Activated CD4-positive, alpha-beta T cell treated with anti-CD3 and anti-CD28 coated beads, Interleukin-2, amount 50 U/mL, for 4 hours (primary cell): Measurements from ENCODE around the gene UBE2N.
"Not testable (repeated sequence)": the region's sequence is repeated elsewhere in the genome, so short reads cannot be mapped to it uniquely, and the experiment has no call there.

Source experiments
- DNase-seq, 2 experiments: peaks; one replicate each; pipeline ENCODE4 v3.0.0-alpha.2; 2020

UBE2N gene

DNA sequence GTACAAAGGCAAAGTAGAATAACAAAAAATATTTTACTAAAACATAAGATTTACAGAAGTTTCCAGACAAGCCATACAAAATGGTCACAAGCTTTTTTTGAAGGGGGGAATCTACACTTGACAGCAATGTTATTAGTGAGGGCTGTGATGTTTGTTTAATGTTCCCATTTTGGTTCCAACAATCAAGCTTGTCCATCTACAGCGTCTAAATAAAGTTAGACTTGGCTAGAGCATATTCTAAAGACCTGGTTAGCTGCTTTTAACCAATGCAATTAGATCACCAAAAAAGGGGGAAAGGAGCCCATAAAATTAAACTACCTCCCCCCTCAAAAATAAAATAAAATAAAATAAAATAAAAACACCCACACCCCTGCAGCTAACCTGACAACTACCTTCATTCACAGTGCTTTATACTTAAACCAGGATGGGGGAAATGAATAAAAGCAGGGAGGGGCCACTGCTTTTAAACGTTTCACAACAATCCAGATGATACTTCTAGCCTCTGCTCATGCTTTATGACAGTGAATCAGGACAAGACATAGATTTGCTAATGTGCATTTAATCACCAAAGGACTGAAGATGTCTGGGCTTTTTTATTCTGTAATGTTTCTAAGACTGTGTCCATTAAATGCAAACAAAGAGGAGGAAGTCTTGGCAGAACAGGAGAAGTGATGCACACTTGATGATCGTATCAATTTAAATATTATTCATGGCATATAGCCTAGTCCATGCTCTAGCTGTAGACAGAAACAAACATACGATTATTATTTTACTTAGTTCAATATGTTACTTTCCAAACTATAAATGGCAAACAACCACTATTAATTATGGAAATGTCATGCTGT is 32.2 kb downstream of the UBE2N start:
- not testable (repeated sequence) for DNase-seq

DNA sequence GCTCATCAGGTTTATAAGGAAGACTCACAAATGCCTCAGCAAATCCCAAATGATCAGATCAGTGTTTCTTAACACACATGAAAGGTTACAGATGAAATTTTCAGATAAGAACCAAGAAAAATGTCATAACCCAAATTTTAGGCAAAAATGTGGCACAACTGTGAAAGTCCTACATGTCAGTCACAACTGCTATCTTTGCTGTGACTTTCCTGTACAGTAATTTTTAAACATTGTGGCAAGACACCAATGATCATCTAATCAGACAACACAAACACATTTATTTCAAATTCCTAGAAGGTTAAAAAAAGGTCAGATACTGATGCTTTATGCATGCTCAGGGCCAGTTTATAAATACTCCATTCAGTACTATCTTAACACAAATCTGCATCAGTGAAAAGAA is 32.9 kb downstream of the UBE2N start:
- DNase-seq, result no peak

DNA sequence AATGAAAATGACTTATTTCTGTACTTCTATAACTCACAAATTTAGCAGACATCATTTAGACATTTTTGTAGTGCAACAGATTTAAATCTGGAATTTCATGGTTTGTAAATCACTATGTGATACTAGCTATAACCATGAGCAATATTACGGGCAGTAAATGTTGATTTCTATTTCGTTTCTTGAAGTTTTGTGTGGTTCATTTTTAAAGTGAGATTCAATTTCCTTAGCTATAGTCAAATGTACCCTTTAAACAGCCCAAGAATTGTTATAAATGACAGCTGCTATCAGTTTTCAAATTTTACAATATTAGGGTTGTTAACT is 33.8 kb downstream of the UBE2N start:
- no peak for DNase-seq

DNA sequence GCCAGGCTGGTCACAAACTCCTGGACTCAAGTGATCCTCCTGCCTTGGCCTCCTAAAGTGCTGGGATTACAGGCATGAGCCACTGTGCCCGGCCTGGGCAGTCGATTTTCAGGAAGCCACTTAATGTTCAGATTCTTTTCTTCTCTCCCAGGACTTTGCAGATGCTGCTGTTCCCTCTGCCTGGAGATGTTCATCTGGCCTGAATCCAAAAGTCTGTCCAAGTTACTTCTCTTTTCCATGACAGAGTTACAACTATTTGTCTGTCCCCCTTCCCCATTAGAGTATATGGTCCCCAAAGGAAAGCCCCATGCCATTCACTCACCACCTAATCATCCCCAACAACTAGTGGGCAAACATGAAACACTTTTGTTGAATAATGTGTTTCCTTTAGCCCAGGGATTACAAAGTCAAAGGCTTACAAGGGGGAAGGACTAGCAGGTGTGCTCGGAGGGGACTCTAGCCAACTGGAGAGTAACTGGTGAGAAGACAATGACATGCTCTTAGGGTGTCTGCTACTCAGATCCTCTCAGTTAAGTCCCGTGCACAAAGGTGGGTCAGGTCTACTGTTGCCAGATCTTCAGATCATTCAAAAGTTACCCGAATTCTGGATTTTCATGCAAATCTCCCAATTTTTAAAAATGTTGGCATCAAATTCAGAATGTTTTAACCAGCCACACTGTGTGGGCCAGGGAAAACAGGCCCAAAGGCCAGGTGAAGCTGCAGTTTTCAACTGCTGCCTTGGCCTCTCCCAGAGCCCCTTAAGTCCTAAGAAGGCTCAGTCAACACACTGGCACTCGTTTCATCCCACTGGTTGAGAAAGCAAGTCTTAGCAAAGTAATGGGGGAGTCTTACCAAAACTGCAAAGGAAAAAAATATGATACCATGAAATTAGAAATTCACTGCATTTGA is 34.4 kb downstream of the UBE2N start:
- DNase-seq, result no peak

DNA sequence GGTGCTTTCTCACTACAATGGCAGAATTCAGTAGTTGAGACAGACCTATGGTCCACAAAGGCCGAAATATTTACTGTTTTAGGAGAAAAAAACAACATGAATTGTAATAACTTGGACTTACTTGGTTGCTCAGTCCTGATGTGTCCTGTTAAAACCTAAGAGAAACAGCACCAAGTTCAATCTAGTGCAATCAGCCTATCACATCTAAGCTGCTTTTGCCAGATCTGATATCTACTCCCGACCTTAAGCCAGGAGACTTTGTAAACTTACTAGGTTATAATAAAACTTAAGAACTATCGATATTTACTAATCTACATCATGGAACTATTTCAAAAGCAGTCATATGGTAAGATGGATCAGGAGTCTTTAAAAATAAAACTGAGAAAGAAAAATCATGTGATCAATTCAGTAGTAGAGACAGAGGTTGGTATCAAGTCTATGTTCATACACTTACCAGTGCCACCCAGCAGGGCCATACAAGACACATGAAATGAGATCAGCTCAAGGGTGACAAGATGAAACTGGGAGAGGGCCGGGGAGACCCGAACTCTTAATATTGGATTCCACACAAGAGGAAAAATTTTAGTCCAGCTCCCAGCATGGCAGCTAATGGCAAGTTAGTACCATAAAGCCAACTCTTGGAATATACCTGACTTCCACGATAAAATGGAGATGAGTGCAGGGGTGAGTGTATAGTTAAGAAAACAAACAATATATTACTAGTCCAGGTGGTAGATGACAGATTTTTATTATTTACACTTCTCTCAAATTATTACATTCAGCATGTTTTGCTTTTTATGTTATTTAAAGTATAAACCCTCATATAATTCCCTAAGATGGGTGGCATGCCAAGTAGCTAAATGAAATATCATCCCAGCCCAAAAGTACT is 36.5 kb downstream of the UBE2N start:
- DNase-seq, result no peak

DNA sequence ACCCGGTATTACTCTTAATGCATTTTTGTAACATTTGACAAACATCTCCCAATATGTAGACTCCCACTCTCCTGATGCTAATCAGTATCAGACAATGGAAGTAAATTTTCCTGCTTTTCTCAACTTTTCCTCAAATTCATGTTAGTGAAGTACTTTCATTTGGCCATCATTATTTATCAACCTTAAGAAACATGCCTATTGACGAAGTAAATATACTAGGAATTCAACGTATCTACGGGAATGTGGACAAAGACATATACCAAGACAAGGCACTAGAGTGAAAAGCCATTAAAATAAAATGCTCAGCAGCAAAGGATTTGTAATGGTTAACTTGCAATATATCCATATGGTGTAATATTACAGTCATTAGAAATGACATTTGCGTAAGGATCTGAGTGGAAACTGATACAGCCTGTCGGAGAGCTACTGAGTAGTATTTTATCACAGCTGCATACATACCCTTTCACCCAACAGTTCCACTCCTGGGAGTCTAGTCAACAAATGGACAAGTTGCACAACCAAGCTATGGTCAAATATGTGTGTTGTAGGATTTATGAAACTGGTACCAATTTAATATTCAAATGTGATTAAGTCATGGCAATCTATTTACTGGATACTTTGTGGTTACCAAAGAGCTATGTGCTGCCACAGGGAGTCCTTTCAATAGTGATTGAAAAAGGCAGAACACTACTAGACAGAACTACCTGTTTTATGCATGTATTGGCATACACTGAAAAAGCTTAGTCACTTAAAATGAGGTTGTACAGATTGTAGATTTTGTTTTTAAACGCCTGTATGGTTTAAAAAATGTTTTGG is 37.6 kb downstream of the UBE2N start:
- no peak for DNase-seq

DNA sequence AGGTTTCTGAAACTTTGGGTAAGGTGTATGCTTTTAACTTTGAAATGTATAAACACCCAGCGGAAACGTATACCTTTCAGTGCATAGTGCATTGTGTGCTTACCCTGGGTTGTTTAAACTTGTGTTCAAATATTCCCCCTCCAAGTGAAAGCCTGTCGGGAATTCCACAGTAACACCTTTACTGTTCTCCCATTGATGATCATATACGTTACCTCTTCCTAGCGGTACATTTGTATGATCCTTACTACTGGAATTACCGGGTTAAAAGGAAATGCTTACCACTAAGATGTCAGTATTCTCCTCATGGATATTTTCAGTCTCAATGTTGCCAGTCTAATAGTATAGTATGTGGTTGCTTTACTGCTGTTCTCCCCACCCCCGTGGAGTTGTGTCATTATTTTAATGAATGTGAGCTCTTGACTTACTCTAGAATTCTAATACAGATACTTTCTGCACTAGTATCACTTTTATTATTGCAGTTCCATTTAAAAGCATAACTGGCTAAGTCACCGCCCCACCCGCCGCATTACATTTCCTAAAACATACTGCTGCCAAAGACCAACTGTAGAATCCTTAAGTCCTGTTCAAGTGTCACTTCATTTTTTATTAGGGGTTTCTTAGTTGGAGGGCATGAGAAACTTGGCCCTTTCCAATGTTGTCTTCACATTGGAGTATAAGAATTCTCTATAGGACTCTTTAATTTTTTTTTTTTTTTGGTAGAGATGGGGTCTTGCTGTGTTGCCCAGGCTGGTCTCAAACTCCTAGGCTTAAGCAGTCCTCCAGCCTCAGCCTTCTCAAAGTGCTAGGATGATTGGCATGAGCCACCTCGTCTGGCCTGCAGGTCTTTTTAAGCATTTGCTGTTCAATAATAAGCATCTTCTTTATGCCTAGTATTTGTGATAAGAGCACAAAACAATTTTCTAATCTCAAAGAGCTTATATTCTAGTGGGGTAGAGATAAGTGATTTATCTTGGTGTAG is 39.1 kb downstream of the UBE2N start:
- DNase-seq, result no peak

DNA sequence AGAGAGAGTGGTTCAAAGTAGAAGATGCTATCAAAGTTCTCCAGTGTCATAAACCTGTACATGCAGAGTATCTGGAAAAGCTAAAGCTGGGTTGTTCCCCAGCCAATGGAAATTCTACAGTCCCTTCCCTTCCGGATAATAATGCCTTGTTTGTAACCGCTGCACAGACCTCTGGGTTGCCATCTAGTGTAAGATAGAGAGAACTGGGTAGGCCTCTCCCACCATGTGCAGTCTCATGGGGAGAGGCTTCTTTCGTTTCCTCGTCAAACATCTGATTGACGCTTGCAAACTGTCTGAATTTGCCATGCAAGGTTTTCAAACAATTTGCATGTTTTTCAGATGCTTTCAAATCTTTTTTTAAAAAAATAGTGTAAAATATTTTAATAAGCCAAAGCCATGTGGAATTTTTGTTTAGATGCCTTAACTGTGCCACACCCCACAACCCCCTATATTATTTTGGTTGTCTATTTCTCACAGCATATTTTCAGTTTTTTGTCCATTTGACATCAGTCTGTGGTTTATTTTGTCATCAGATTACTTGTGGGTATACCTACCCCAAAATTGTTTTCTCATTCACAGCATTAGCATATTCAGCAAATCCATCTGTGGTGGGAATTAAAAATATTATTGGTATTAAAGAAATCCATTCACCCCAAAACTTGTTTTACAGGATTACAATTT is 42.4 kb downstream of the UBE2N start:
- DNase-seq, result not testable (repeated sequence)

DNA sequence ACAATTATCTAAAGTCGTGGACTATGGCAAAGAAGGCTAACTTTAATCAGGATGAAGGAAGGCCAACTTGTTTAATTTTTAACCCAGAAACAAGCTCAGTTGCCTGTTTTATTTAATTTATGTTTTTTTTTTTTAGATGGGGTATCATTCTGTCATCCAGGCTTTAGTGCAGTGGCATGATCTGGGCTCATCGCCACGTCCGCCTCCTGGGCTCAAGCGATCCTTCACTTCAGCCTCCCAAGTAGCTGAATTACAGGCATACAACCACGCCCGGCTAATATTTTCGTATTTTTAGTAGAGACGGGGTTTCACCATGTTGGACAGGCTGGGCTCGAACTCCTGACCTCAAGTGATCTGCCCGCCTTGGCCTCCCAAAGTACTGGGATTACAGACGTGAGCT is 44.3 kb downstream of the UBE2N start:
- no peak for DNase-seq

DNA sequence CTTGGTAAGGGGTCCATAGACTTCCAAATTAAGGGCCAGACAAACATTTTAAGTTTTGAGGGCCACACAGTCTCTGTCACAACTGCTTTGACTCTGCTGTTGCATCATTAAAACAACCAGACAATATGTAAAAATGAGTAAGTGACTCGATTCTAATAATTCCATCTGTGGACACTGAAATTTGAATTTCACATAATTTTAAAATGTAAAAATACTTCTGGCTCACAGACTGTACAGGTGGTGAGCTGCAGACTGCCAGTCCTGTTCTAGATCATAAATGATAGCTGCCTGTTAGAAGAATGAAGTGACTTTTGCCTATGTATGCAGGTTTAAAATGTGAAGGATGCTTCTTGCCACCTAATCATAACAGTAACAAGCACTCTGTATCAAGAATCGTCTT is 48.3 kb downstream of the UBE2N start:
- no peak for DNase-seq

DNA sequence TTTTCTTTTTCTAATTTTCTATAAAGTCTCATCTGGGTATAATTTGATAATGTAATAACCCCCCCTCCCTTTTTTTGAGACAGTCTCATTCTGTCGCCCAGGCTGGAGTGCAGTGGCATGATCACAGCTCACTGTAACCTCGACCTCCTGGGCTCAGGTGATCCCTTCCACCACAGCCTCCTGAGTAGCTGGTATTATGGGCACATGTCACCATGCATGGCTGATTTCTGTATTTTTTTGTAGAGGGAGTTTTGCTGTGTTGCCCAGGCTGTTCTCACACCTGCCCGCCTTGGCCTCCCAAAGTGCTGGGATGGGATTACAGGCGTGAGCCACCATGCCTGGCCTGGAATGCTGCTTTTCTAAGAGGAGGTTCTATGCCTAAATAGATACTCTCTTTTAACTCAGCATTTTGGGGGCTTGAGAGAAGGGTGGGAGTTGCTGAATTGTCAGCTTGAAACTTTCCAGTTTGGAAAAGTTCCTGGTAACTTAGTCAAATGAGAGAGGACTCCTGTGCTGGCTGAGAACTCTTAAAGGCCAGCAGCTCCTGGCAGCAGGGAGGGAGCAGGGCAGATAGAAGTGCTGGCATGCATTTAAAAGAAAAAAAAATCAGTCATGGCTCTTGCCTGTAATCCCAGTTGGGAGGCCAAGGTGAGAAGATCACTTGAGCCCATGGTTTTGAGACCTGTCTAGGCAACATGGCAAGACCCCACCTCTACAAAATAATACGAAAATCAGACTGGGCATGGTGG is 51.0 kb downstream of the UBE2N start:
- no peak for DNase-seq

DNA sequence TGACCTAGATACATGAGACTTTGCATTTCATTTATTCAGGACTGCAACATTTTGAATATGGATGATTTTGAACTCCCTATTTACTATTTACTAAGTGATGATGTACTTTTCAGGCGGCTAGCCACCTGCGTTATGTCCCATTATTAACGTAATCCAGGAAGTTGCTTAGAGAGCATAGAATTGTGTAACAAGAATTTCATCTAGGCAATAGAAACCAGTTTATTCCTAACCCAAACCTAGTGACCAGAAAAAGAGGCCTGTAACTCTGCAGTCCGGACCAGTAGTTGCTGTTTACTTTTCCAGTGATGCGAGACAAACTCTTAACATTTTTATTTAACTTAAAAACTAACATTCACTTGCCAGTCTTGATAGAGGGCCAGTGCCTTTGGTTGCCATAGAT is 51.7 kb downstream of the UBE2N start:
- no peak for DNase-seq

DNA sequence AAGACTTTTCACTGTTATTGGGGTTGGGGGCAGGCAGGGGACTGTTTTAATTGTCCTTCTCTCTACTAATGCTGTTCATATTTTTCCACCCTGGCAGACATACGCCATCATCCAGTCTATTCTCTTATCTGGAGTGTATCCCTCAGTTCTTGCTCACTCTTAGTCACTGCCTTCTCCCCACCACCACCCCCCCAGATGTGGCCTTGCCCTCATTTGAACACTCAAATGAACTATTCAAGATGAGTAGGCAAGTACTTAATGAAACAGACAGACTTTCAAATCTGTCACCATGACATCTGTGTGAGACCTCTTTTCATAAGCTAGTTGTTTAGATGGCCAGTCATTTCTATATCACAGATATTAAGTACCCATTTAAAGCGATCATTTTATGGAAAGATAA is 54.0 kb downstream of the UBE2N start:
- DNase-seq, result peak; percentile 19 to 37

DNA sequence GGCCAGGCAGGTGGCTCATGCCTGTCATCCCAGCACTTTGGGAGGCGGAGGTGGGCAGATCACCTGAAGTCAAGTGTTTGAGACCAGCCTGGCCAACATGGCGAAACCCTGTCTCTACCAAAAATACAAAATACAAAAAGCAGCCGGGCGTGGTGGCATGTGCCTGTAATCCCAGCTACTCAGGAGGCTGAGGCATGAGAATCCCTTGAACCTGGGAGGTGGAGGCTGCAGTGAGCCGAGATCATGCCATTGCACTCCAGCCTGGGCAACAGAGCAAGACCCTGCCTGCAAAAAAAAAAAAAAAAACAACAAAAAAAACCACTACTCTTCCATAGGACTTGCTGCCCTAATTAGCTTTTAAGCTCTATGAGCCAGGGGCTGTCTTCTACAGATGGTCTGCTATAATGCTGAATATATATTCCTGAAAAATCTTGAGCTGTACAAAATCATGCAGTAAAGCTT is 59.7 kb downstream of the UBE2N start:
- not testable (repeated sequence) for DNase-seq

DNA sequence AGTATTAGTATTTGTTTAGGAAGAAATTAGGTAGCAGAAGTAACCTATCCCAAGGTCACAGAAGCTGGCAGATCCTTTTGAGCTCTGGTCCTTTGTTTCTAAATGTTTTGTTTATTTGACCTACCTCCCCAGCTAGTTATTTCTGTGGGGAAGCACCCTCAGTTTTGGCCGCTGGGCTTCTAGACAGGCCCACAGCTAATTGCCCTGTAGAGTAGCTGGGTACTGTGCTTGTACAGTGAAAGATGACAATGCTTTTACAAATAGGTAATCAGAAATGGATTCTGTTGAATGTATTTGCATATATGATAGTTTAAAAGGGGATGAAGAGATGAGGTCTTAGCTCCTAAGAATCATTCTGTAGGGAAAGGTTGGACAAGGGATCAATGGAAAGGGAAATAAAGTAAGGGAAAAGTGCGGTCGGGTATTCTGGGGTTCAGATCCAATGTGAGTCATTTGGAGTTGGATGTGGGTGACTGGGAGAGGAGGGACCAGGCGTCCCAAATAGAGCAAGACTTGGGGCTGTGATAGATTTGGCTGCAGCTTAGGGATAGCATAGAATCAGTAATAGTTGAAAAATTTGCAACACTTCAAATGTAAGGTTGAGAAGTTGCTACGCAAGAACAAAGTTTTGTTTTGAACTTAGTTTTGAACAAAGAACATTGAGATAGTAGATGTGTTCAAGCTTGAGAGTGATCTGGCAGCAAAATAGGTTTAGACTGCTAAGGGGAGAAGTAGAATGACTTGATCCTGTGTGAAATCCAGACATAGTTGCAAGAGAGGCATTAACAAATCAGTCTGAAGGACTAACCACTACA is 60.4 kb downstream of the UBE2N start:
- DNase-seq, result no peak

DNA sequence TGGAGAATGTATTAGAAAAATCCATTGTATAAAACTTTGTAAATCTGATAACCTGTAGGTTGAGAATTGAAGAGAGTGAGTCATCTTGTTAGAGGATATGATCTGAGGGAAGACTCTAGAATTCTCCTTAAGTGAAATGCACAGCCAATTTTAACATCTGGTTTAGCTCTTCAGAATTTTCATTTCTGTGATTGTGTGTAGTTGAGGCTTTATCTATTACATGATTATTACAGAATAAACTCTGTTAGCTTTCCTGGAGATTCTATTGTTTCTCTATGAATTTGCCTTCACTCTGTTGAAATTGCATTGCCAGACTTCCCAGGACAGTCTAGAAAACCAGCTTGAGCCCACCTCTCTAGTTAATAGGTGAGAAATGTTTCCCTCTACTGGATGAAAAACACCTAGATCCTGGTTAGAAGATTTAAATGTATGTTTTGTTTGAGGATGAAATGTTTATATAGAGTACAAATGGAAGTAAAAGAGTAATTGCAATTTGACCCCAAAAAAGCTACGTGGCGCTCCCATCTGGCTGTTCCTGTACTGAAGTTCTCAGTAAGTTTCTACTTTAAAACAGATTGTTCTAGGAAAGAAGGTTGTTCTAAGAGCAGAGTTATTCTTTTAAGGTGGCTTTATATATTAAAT is 61.1 kb downstream of the UBE2N start:
- no peak for DNase-seq

DNA sequence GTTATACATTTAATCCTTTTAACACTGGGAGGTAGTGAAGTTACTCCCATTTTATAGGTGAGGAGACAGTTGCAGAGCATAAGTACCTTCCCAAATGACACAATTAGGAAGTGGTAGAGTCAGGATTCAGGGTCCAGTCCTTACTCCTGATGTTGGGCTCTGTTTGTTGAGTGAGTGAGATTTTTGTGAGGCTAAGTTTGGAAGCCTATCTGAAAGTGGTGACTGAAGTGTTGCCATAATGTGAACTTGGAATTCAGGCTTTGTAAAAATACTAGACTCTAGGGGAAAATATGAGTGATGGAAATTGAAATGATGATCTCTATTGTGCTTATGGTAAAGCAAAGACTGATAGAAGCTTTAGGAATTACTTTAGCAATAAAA is 61.8 kb downstream of the UBE2N start:
- DNase-seq, result no peak
